Measurements from ENCODE around the gene BCHE.

GRCh38 chr3:165835431-165835830, 1.8 kb downstream of the BCHE start:
- TF ChIP-seq CTCF (IDR thresholded peaks at IDR 0.05; ENCODE audit: low read depth, low read length) (no peak), EZH2phosphoT487 (IDR thresholded peaks at IDR 0.05; ENCODE audit: low read depth) (no peak)

Measured in OCI-LY3 (cell line).